GM18951 (cell line): ENCODE results near the gene XK.

Experiments used
- POLR2A ChIP-seq: IDR thresholded peaks from 4 replicates; pipeline ENCODE4 v1.6.1; 2011; ENCODE audit warnings: mild to moderate bottlenecking; ENCODE audit not compliant: insufficient read length, insufficient read depth; ENCODE audit errors: extremely low read depth
- in situ Hi-C: fragments of 300-500 bp; cut with MboI; formaldehyde crosslinking; loops from one replicate; pipeline ENCODE4 v1.12.0; 2022; ENCODE audit warnings: low sequenced_read_pairs, mixed read lengths, inconsistent platforms; ENCODE audit not compliant: unreplicated experiment

Gene XK

DNA sequence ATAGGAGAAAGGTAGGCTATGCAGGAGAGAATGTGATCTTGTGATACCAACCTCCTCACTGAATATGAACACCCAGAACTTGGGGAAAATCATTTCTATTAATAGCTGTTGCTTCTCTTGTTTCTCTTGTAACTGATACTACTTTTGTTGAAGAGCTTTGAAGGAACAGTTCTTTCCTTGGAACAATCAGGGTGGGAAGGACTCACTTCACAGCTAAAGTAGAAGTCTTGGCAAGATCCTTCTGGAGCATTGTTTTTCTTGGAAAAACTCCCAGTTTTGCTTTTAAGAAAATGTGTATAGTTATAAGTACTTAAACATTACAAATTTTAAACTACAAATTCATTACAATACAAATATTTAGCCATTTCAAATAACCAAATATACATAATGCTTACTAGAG is 19.1 kb upstream of the XK start:
- TF ChIP-seq POLR2A = no peak
- in situ Hi-C loops = no loop called here

GRCh38 chrX:37667141-37667540 is 18.4 kb upstream of the XK start:
- TF ChIP-seq POLR2A = no peak
- in situ Hi-C loops = no loop called here

DNA sequence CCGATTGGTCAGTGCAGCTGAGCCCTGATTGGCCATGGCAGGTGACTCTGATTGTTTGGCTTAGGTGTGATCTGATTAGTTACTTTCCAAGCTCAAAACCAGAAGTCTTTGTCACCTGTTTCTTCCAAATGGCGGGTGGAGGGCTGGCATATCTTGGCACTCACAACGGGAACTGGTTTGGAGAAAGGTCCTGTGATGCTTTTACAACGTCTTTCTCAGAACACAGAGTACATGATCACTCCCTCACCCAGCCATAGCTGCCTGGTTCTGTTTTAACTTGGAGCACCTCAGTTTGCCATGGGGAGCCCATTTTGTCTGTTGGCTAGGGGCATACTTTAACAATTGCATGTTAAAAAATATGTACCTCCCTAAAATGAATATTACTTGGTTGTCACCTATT is 13.0 kb upstream of the XK start:
- in situ Hi-C loops = no loop called here
- TF ChIP-seq POLR2A = no peak

DNA sequence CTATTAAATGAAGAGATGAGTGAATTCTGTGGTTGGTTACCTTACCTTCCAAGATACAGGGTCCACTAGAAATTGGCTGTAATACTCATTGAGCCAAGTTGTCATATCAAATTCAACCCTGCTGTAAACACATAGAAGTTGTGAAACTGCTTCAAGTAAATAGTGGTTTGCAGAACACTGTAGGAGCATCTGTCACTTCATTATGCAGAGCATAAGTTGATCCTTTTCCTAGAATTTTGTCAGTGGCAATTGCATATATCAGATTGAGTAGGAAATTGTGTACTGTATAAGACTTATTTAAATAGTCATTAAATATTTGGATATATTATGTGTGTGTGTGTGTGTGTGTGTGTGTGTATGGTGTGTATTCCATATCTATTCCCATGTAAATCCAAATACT is 8.8 kb upstream of the XK start:
- in situ Hi-C loops = no loop called here
- TF ChIP-seq POLR2A = no peak

DNA sequence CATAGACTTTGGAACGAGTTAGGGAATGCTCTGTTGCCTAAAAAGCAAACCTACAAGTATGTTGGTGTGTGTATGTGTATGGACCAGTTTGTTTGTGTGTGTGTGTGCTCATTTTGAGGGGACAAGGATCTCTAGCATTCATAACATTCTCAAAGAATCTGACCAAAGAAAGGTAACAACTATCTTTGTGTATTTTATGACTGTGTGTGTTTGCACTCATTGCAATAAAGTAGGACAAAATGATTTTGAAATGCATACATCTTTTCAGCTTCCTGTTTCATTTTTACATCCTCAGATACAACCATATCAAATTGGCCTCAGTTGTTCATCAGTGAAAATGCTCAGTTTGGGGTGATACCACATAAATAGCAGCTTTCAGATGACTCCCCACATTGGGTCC is 8.3 kb upstream of the XK start:
- TF ChIP-seq POLR2A = no peak
- in situ Hi-C loops = no loop called here

DNA sequence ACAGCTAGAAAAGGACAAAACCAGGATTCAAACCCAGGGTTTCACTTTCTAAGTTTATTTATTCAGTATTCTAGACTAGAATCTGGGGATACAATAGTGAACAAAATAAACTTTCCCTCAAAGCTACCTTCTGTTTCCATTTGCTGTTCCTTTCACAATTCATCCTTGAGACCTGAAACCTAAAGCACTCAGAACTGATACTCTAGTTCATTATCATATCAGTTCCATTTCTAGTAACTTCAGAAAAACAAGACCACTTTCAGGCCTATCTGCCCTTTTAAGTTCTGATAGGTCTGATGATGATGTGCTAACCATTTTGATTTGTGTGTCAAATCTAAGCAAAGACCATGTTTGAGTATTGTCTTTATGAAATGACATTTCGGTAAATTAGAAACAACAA is 7.8 kb upstream of the XK start:
- in situ Hi-C loops = no loop called here
- no peak for TF ChIP-seq POLR2A

DNA sequence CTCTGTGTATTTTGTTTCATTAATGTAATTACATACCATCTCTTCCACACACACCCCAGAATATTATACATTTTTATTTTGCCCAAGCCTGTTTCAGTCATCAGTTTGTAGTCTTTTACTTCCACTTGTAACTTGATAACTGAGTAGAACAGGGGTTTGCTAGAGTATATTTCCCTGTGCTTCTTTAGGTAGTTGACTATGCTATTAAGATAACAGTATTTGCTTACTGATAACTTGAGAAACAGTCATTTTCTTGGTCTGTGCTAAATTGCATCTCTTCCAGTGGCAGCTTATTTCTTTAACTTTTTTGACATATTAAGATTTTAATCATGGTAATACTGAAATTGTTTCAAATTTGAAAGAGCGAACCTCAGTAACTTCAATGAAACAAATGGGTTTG is 7.0 kb upstream of the XK start:
- no peak for TF ChIP-seq POLR2A
- in situ Hi-C loops = no loop called here

GRCh38 chrX:37679230-37679629 is 6.4 kb upstream of the XK start:
- in situ Hi-C loops = no loop called here
- no peak for TF ChIP-seq POLR2A

GRCh38 chrX:37679888-37680287 is 5.7 kb upstream of the XK start:
- in situ Hi-C loops = no loop called here
- TF ChIP-seq POLR2A = no peak

GRCh38 chrX:37684426-37684825 is 1.2 kb upstream of the XK start:
- in situ Hi-C loops = no loop called here
- TF ChIP-seq POLR2A = no peak

DNA sequence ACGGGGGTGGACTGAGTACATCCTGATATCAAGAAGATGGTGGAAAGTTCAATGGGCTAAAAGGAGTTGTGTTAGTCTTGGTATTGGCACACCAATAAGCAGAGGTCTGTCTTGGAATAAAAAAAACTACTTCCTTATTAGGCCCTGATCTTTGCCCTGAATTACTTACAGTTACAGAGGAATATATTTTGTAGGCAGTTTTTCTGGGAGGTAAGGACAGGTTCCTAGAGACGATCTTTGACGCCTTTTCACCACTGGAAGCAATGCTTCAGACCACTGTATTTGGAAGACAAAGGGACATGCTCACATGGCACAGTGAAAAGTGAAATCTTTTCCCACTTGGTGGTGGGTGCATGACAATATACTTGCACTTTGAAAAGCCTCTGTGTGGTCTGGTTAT is 618 bp upstream of the XK start:
- no peak for TF ChIP-seq POLR2A
- in situ Hi-C loops = no loop called here

DNA sequence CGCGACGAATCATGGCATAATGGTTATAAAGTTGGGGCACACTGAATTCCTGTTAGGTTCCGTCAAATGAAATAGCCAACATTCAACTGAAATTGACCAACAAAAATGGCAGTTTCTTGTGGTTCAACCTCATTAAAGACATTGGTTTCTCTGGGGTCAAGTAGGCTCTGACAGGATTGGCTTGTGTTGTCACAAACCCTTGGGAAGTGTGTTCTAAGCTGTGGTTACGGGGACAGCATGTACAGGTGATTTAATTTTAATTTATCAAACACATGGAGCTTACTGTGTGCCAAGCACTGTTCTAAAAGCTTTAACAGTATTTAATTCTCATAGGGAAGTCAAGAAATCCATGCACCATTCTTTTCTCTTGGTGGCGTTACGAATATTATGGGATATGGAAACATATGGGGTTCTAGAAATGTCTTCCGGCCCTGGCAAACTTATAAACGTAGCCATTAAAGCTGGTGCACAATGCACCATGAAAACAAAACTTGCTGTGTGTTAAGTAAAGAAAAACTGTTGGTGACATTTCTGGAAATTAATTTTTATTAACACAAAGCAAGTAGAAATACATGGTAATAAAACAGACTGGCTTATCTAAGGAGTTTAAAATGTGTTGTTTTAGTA is 891 bp downstream of the XK start:
- in situ Hi-C loops = no loop called here
- TF ChIP-seq POLR2A = no peak

GRCh38 chrX:37686996-37687395 is 1.4 kb downstream of the XK start:
- in situ Hi-C loops = no loop called here
- no peak for TF ChIP-seq POLR2A

DNA sequence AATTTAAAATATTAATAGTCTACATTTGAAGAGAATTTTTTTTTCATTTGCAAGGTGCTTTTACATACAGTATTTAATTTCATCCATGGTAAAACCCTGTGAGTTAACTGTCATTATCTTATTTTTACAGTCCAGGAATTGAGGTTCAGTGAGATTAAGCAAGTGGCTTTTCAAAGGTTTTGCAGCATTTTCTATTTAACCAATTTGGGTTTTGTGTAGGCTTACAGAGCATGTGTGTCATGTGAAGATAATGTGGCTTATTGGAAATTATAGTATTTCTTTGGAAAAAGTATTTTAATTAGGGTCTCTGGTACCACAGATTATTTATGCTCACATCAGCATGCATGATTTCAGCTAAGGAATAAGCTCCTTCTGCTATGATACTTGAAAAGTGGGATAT is 4.5 kb downstream of the XK start:
- TF ChIP-seq POLR2A = no peak
- in situ Hi-C loops = no loop called here

DNA sequence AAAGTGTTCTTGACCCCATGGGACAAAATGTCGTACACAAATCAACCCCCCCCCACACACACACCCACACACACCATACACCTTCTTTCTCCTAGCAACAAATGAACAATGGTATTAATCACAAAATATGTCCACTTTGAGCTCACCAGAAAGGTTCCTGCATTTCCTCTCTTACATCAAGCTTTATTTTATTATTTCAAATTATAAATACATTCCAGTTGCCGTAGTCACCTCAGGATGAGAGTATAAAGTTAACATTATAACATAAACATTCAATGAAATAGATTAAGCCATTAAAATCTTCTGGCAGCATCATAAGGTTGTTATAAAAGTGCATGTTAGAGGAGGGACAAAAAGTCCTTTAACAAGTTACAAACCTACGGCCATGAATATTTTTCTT is 7.3 kb downstream of the XK start:
- in situ Hi-C loops = no loop called here
- no peak for TF ChIP-seq POLR2A
